Adrenal gland (tissue), 5 donors: ENCODE measurements around the gene CCDC9B.

Experiments
- CTCF ChIP-seq, 6 experiments: fragments of 450-650 bp in 4 of 6; fragments of 200-600 bp in 2 of 6; sonication (generic) in 1 of 6; IDR thresholded peaks; 1 replicate in 5 of 6; 2 replicates in 1 of 6; pipeline versions ENCODE4 v1.5.1 to v1.8.0; 2016 to 2021; ENCODE audit warnings: antibody characterized with exemption in 6 of 6, mild to moderate bottlenecking in 2 of 6, moderate library complexity in 1 of 6
- POLR2A ChIP-seq, 2 donors: fragments of 450-650 bp; IDR thresholded peaks; one replicate each; pipeline ENCODE4 v1.6.1; 2017; ENCODE audit warnings: antibody characterized with exemption in 2 of 2, mild to moderate bottlenecking in 2 of 2, moderate library complexity in 1 of 2
- donor health status: DM: no; HTN: no; CAD: no.

- no peak for TF ChIP-seq CTCF (IDR thresholded peaks at IDR 0.05)
- no peak for TF ChIP-seq POLR2A (IDR thresholded peaks at IDR 0.05)
Observed at GRCh38 chr15:40342416-40343320, 1.9 kb upstream of the CCDC9B start.
